Measurements from ENCODE around the gene KRT36.

KRT36 gene

DNA sequence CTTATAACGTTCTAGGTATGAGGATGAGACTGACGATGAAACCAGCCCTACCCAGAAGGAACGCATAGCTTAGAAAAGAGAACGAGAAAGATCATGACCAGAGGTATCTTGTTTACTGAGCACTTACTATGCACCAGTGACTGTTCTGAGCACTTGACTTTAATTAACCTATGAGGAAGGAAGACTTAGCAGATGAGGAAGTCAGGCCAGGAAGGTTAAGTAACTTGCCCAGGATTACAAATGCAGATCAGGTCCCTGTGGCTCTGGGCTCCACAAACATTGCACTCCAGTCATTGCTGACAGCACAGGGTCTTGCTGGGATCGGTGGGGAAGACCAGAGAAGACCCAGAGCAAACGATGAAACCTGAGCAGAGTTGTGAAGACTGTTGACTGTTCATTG lies 8.6 kb upstream of the KRT36 start:
- H3K9ac ChIP-seq (ENCODE audit: low read length in 2 of 2): no peak overlapping the region
- no peaks in the 10 kb centered on the region for H3K27me3 ChIP-seq (ENCODE audit: control insufficient read depth in 1 of 2, insufficient read depth in 2 of 2, low read length in 2 of 2)
- no peak overlapping the region for H3K27ac ChIP-seq (ENCODE audit: low read length)
- no peak overlapping the region for H3K4me3 ChIP-seq (ENCODE audit: low read length in 2 of 2)
- no peaks in the 10 kb centered on the region for H3K4me1 ChIP-seq (ENCODE audit: control insufficient read depth, insufficient read depth, low read length)
- no peaks in the 10 kb centered on the region for H3K9me3 ChIP-seq (ENCODE audit: control insufficient read depth in 2 of 2, low read length in 2 of 2)
- H3K36me3 ChIP-seq (ENCODE audit: control insufficient read depth in 2 of 2, insufficient read depth in 2 of 2, low read length in 2 of 2): no peaks in the 10 kb centered on the region

DNA sequence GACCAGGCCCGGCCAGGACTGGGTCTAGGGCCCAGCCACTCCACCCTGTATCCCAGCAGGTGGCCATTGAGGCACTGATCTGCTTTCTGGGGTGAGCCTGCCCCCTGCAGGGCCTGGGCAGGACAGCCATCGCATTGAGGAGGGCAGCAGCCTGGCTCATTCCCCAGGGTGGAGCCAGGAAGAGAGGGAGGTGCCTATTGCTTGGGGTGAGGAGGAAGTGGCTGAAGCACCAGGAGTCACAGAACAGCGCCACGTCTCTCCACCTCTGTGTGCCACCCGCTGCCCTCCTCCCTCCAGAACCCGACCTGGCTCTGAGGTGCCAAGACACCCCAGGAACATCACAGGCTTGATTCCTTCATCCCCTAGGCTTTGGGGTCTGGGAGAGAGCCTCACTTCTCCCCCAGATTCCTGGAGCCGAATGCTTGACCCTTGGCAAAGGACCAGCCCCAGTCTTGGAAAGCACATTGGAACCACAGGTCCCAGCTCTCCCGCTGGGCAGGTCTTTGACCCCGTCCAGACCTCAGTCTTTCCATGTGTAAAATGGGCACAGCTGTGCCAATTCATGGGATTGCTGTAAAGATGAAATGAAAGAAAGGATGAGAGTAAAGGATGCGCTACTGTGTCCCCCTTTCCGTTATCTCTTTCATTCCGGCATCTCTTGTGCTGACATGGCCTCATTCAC lies 7.2 kb upstream of the KRT36 start:
- Histone ChIP-seq H3K9ac (ENCODE audit: low read length in 2 of 2) (no peak overlapping the region), H3K4me3 (ENCODE audit: low read length in 2 of 2) (no peak overlapping the region), H3K27ac (ENCODE audit: low read length) (no peak overlapping the region), H3K4me1 (ENCODE audit: control insufficient read depth, insufficient read depth, low read length) (no peaks in the 10 kb centered on the region), H3K36me3 (ENCODE audit: control insufficient read depth in 2 of 2, insufficient read depth in 2 of 2, low read length in 2 of 2) (no peaks in the 10 kb centered on the region), H3K27me3 (ENCODE audit: control insufficient read depth in 1 of 2, insufficient read depth in 2 of 2, low read length in 2 of 2) (no peaks in the 10 kb centered on the region), H3K9me3 (ENCODE audit: control insufficient read depth in 2 of 2, low read length in 2 of 2) (no peaks in the 10 kb centered on the region)

DNA sequence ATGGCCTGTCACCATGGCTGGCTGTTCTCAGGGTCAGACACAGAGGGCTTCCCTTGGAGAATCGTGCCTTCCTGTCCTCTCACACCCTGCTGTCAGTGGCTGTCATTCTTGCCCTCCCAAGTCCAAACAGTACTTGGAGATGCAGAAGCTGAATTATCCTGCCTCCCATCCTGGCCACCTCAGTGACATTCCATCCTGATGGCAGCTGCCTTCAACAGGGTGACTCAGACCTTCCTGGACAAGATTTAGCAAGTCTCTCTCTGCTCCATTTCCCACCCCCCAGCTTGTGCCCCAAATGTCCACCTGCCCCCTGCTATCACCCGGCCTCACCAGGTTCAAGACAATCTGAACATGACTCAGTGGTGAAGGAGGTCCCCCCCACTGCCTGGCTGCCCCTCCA lies 4.8 kb upstream of the KRT36 start:
- no peaks in the 10 kb centered on the region for H3K9me3 ChIP-seq (ENCODE audit: control insufficient read depth in 2 of 2, low read length in 2 of 2)
- no peak overlapping the region for H3K27ac ChIP-seq (ENCODE audit: low read length)

DNA sequence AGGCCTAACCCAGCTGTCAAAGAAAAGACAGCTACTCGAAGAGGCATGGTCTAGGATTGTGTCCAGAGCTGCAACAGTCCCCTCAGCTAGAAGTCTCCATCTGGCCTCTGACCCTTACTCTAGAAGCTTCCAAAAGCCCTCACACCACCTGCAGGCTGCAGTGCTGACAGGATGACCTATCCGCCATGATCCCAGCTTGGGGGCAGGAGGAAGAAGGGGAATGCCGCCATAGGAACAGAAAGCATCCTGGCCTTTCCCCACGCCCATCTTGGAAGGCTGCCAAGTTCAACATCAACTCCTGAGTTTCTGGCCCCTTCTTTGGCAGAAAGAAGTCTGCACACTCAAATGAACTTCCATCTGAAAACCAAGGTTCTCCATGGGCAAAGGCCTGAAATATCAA lies 3.1 kb upstream of the KRT36 start:
- no peak overlapping the region for H3K9ac ChIP-seq (ENCODE audit: low read length in 2 of 2)
- H3K4me3 ChIP-seq (ENCODE audit: low read length in 2 of 2): no peak overlapping the region
- no peak overlapping the region for H3K27ac ChIP-seq (ENCODE audit: low read length)
- H3K36me3 ChIP-seq (ENCODE audit: control insufficient read depth in 2 of 2, insufficient read depth in 2 of 2, low read length in 2 of 2): no peaks in the 10 kb centered on the region
- peaks cover 0 to 2% of the 10 kb centered on the region in 2 donors for H3K27me3 ChIP-seq (ENCODE audit: control insufficient read depth in 1 of 2, insufficient read depth in 2 of 2, low read length in 2 of 2)
- H3K4me1 ChIP-seq (ENCODE audit: control insufficient read depth, insufficient read depth, low read length): no peaks in the 10 kb centered on the region
- H3K9me3 ChIP-seq (ENCODE audit: control insufficient read depth in 2 of 2, low read length in 2 of 2): no peaks in the 10 kb centered on the region

More for the DNA sequence above, 4.8 kb upstream of the KRT36 start:
- Histone ChIP-seq H3K4me1 (ENCODE audit: control insufficient read depth, insufficient read depth, low read length) (no peaks in the 10 kb centered on the region), H3K9ac (ENCODE audit: low read length in 2 of 2) (no peak overlapping the region), H3K4me3 (ENCODE audit: low read length in 2 of 2) (no peak overlapping the region), H3K27me3 (ENCODE audit: control insufficient read depth in 1 of 2, insufficient read depth in 2 of 2, low read length in 2 of 2) (no peaks in the 10 kb centered on the region), H3K36me3 (ENCODE audit: control insufficient read depth in 2 of 2, insufficient read depth in 2 of 2, low read length in 2 of 2) (no peaks in the 10 kb centered on the region)

DNA sequence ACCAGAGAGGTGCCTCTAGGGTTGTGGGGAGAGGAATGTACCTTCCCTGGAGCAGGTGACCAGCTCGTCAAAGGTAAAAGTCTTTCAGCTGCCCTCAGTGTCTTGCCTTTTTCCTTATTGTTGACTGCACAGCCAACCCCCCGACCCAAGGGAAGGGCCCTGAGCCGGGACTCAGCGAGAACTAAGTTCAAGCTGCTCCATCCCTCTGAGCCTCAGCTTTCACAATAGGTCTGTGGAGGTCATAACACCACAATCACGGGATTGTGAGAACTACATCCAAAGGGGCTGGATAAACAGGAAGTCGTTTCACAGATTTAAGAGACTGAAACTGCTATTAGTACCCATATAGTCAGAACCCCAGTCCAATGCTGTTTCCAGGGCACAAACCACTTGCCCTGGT lies 2.6 kb upstream of the KRT36 start:
- no peaks in the 10 kb centered on the region for H3K9me3 ChIP-seq (ENCODE audit: control insufficient read depth in 2 of 2, low read length in 2 of 2)
- no peaks in the 10 kb centered on the region for H3K4me1 ChIP-seq (ENCODE audit: control insufficient read depth, insufficient read depth, low read length)
- no peak overlapping the region for H3K27ac ChIP-seq (ENCODE audit: low read length)
- H3K27me3 ChIP-seq (ENCODE audit: control insufficient read depth in 1 of 2, insufficient read depth in 2 of 2, low read length in 2 of 2): peaks cover 0 to 2% of the 10 kb centered on the region in 2 donors
- no peak overlapping the region for H3K4me3 ChIP-seq (ENCODE audit: low read length in 2 of 2)
- no peak overlapping the region for H3K9ac ChIP-seq (ENCODE audit: low read length in 2 of 2)
- H3K36me3 ChIP-seq (ENCODE audit: control insufficient read depth in 2 of 2, insufficient read depth in 2 of 2, low read length in 2 of 2): no peaks in the 10 kb centered on the region

DNA sequence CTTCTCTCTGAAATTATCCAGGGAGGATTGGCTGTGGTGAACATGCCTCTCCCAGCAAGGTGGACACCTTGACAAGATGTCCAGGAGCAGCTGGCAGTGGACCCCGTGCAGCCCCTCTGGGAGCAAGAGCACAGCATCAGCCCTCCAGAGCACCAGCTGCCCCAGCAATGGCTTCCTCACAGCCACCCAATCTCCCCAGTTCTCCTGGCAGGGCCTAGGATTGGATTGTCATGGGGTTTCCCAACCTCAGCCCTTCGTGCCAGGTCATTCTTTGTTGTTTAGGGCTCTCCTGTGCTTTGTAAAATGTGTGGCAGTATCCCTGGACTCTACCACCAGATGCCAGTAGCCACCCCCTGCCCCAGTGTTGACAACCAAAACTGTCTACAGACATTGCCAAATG lies 1.8 kb upstream of the KRT36 start:
- no peak overlapping the region for H3K27ac ChIP-seq (ENCODE audit: low read length)
- no peak overlapping the region for H3K4me3 ChIP-seq (ENCODE audit: low read length in 2 of 2)
- no peaks in the 10 kb centered on the region for H3K9me3 ChIP-seq (ENCODE audit: control insufficient read depth in 2 of 2, low read length in 2 of 2)
- no peak overlapping the region for H3K9ac ChIP-seq (ENCODE audit: low read length in 2 of 2)
- peaks cover 0 to 2% of the 10 kb centered on the region in 2 donors for H3K27me3 ChIP-seq (ENCODE audit: control insufficient read depth in 1 of 2, insufficient read depth in 2 of 2, low read length in 2 of 2)
- H3K36me3 ChIP-seq (ENCODE audit: control insufficient read depth in 2 of 2, insufficient read depth in 2 of 2, low read length in 2 of 2): no peaks in the 10 kb centered on the region
- no peaks in the 10 kb centered on the region for H3K4me1 ChIP-seq (ENCODE audit: control insufficient read depth, insufficient read depth, low read length)

DNA sequence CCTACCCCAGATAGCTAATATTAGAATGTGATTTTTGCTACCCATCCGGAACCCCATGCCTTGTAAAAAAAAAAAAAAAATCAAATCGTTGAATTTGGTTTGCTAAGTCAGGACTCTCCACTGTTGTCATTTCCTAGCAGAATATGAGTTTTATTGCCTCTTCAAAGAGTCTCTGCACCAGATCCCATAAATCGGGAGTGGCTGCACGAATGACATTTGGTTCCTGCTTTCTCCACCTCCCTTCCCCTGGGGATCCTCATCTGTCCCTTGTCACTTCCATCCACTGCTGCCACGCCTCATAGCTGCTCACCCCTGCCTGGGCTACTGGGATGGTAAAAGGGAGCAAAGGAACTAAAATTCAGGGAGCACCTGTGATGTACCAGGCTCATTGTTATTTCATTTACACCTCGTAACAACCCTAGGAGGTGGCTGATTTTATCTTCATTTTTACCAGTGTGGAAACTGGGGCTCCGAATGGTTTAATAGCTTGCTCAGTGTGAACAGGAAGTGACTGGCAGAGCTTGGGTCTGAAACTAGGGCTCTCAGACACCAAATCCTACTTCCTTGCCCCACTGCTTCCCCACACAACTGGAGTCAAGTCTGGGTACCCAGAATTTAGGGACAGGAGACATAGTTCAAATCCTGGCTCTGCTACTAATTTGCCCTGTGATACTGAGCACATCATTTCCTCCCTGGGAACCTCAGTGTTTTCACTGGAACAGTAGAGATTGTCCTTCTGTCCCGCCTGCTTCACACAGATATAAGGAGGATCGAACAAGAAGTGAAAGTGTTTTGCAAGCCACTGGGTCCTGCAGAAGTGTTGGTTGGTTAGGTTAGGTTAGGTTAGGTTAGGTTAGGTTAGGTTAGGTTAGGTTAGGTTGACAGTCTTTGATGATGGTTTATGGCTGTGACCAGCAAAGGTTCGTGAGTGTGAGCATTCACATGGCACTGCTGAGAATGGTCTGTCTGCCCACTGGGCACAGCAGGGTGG lies 585 bp upstream of the KRT36 start:
- Histone ChIP-seq H3K27ac (ENCODE audit: low read length) (no peak overlapping the region), H3K9ac (ENCODE audit: low read length in 2 of 2) (no peak overlapping the region), H3K9me3 (ENCODE audit: control insufficient read depth in 2 of 2, low read length in 2 of 2) (no peaks in the 10 kb centered on the region), H3K4me3 (ENCODE audit: low read length in 2 of 2) (no peak overlapping the region), H3K36me3 (ENCODE audit: control insufficient read depth in 2 of 2, insufficient read depth in 2 of 2, low read length in 2 of 2) (no peaks in the 10 kb centered on the region), H3K27me3 (ENCODE audit: control insufficient read depth in 1 of 2, insufficient read depth in 2 of 2, low read length in 2 of 2) (peaks cover 0 to 2% of the 10 kb centered on the region in 2 donors), H3K4me1 (ENCODE audit: control insufficient read depth, insufficient read depth, low read length) (no peaks in the 10 kb centered on the region)

DNA sequence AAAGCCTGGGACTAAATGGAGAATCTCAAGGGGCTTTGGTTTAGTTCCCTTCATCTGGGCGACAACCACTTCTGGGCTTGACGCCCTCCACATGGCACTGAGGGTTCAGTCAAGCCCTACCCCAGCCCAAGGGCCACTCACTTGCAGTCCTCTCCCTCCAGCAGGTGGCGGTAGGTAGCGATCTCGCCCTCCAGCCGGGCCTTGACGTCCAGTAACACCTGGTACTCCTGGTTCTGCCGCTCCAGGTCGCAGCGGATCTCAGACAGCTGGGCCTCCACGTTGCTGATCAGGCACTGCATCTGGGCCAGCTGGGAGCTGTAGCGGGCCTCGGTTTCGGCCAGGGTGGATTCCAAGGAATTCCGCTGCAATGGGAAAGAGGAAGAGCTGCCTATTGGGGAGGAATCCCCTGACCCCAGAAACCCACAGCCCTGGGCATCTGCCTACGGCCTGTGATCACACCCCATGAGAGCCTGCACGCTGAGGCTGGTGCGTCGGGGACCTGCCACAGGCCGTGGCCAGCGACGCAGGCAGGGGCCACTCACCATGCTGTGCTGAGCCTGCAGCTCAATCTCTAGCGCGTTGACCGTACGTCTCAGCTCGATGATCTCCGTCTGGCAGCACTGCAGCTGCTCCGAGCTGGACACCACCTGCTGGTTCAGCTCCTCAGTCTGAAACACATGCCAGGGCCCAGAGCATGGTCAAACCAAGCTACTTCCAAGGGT lies 2.7 kb downstream of the KRT36 start:
- H3K27me3 ChIP-seq (ENCODE audit: control insufficient read depth in 1 of 2, insufficient read depth in 2 of 2, low read length in 2 of 2): peaks cover 0 to 2% of the 10 kb centered on the region in 2 donors
- no peak overlapping the region for H3K27ac ChIP-seq (ENCODE audit: low read length)
- no peaks in the 10 kb centered on the region for H3K9me3 ChIP-seq (ENCODE audit: control insufficient read depth in 2 of 2, low read length in 2 of 2)
- H3K9ac ChIP-seq (ENCODE audit: low read length in 2 of 2): no peak overlapping the region
- no peak overlapping the region for H3K4me3 ChIP-seq (ENCODE audit: low read length in 2 of 2)
- H3K4me1 ChIP-seq (ENCODE audit: control insufficient read depth, insufficient read depth, low read length): no peaks in the 10 kb centered on the region
- H3K36me3 ChIP-seq (ENCODE audit: control insufficient read depth in 2 of 2, insufficient read depth in 2 of 2, low read length in 2 of 2): no peaks in the 10 kb centered on the region

DNA sequence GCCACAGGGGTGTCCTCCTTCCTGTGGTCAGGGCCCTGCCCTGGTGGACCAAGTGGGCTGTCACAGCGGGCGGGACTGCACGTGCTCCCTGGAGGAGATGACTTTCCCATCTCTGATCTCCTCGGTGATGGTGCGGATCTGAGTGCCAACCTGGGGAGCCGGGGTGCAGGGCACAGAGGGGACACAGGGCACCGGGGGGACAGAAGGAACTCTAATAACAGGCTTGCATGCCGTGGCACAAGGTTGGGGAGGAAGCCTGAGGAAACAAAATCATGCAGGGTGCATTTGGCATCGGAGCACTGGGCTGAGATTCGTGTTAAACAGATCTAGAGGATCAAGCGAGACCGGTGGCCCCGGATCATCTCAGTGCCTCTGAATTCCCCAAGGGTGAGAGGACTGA lies 3.4 kb downstream of the KRT36 start:
- H3K27me3 ChIP-seq (ENCODE audit: control insufficient read depth in 1 of 2, insufficient read depth in 2 of 2, low read length in 2 of 2): peaks cover 0 to 2% of the 10 kb centered on the region in 2 donors
- no peaks in the 10 kb centered on the region for H3K36me3 ChIP-seq (ENCODE audit: control insufficient read depth in 2 of 2, insufficient read depth in 2 of 2, low read length in 2 of 2)
- no peaks in the 10 kb centered on the region for H3K4me1 ChIP-seq (ENCODE audit: control insufficient read depth, insufficient read depth, low read length)
- no peak overlapping the region for H3K4me3 ChIP-seq (ENCODE audit: low read length in 2 of 2)
- no peaks in the 10 kb centered on the region for H3K9me3 ChIP-seq (ENCODE audit: control insufficient read depth in 2 of 2, low read length in 2 of 2)
- H3K27ac ChIP-seq (ENCODE audit: low read length): no peak overlapping the region
- no peak overlapping the region for H3K9ac ChIP-seq (ENCODE audit: low read length in 2 of 2)

DNA sequence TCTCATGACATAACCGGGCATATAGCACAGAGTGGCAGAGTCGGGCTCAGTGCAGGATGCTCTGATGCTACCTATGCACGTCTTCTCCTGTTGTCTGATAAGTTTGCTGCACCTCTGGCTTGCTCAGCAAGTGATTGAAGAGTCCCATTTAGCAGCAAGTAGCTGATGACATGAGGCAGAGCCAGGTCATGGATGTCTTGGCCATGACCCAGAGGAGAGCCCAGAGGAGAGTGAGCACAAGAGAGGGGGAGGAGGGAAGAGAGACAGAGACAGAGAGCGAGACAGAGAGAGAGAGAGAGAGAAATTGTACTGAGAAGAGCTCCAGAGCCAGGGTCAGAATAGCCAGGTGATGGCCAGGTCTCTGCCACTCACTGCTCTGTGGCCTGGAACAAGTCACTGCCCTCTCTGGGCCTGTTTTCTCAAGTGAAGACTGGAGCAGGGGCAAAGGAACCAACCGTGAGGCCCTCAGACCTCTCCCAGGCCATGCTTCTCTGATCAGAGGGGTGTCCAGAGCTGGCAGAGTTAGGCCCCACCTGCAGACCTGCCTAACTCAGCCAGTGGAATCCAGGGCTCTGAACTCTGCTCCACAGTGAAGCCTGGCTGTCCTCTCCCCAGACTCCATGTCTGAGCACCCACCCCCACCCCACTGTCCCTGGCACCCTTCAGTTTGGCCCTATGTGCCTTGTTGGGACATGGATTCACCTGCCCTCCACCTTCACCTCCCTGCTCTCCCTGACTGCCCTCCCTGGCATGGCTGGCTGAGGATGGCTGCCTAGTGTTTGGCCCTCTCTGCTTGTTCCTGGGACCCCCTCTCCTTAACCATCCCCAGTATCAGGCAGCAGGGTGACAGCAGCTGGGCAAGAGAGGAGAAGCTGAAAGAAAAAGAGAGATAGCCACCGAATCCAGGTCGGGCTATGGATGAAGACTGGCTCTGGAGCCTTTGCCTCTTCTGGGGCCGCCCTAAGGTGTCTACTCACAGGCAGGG lies 4.5 kb downstream of the KRT36 start:
- no peak overlapping the region for H3K4me3 ChIP-seq (ENCODE audit: low read length in 2 of 2)
- no peak overlapping the region for H3K27ac ChIP-seq (ENCODE audit: low read length)
- H3K9me3 ChIP-seq (ENCODE audit: control insufficient read depth in 2 of 2, low read length in 2 of 2): no peaks in the 10 kb centered on the region
- H3K36me3 ChIP-seq (ENCODE audit: control insufficient read depth in 2 of 2, insufficient read depth in 2 of 2, low read length in 2 of 2): no peaks in the 10 kb centered on the region
- H3K9ac ChIP-seq (ENCODE audit: low read length in 2 of 2): no peak overlapping the region
- H3K4me1 ChIP-seq (ENCODE audit: control insufficient read depth, insufficient read depth, low read length): no peaks in the 10 kb centered on the region
- peaks cover 0 to 2% of the 10 kb centered on the region in 2 donors for H3K27me3 ChIP-seq (ENCODE audit: control insufficient read depth in 1 of 2, insufficient read depth in 2 of 2, low read length in 2 of 2)
